Head of caudate nucleus (tissue), 42 donors: ENCODE measurements around the gene TMEM127.
A peak's percentile ranks its signal among the peaks of the same experiment; 100 is the strongest.
"Not testable (repeated sequence)": the region's sequence is repeated elsewhere in the genome, so short reads cannot be mapped to it uniquely, and the experiment has no call there.

Source experiments
- DNase-seq, 42 donors: peaks; one replicate each; pipeline versions ENCODE4 v3.0.0 to v3.0.0-alpha.2; 2020 to 2021; ENCODE audit warnings: mixed read lengths in 7 of 42
- intact Hi-C: fragments of 100-400 bp; cut with DNase I; formaldehyde crosslinking; loops from one replicate; pipeline ENCODE4 v1.15.0; 2022

TMEM127 gene

GRCh38 chr2:96248624-96249023 lies 17.2 kb downstream of the TMEM127 start:
- DNase-seq: no peak
- intact Hi-C loops: no loop called here

- DNase-seq: no peak
- intact Hi-C loops: no loop called here
These were observed 17.9 kb downstream of the TMEM127 start for GRCh38 chr2:96247896-96248295.

- intact Hi-C loops: no loop called here
- DNase-seq: no peak
These were observed 18.8 kb downstream of the TMEM127 start for GRCh38 chr2:96247009-96247408.

GRCh38 chr2:96245609-96246390 lies 20.0 kb downstream of the TMEM127 start:
- intact Hi-C loops: no loop called here
- DNase-seq: peak in 2 of 42 donors; percentile 28 to 30

- intact Hi-C loops: no loop called here
- DNase-seq: no peak
These were observed 22.0 kb downstream of the TMEM127 start for GRCh38 chr2:96243843-96244242.

GRCh38 chr2:96241900-96242611 lies 23.7 kb downstream of the TMEM127 start:
- DNase-seq: peak in 33 of 42 donors; percentile 29 to 77 (median 59)
- intact Hi-C loops: no loop called here

- intact Hi-C loops: no loop called here
- DNase-seq: no peak
These were observed 24.6 kb downstream of the TMEM127 start for GRCh38 chr2:96241227-96241626.

- intact Hi-C loops: no loop called here
- no peak for DNase-seq
These were observed 25.3 kb downstream of the TMEM127 start for GRCh38 chr2:96240341-96241038.

GRCh38 chr2:96239745-96240264 lies 26.0 kb downstream of the TMEM127 start:
- intact Hi-C loops: no loop called here
- DNase-seq: no peak

GRCh38 chr2:96239091-96239490 lies 26.7 kb downstream of the TMEM127 start:
- intact Hi-C loops: no loop called here
- no peak for DNase-seq

- no peak for DNase-seq
- intact Hi-C loops: no loop called here
These were observed 27.5 kb downstream of the TMEM127 start for GRCh38 chr2:96238266-96238665.

- no peak for DNase-seq
- intact Hi-C loops: no loop called here
These were observed 28.9 kb downstream of the TMEM127 start for GRCh38 chr2:96236882-96237281.

GRCh38 chr2:96233880-96234316 lies 31.9 kb downstream of the TMEM127 start:
- no peak for DNase-seq
- intact Hi-C loops: no loop called here

- no peak for DNase-seq
- intact Hi-C loops: no loop called here
These were observed 32.4 kb downstream of the TMEM127 start for GRCh38 chr2:96233436-96233835.

GRCh38 chr2:96231316-96231715 lies 34.5 kb downstream of the TMEM127 start:
- DNase-seq: no peak
- intact Hi-C loops: no loop called here

- intact Hi-C loops: no loop called here
- peak in 2 of 42 donors; percentile 7 to 19 for DNase-seq
These were observed 40.7 kb downstream of the TMEM127 start for GRCh38 chr2:96225016-96225533.

GRCh38 chr2:96221106-96221505 lies 44.7 kb downstream of the TMEM127 start:
- intact Hi-C loops, DNase-seq: not testable (repeated sequence)

GRCh38 chr2:96219959-96220358 lies 45.8 kb downstream of the TMEM127 start:
- intact Hi-C loops, DNase-seq: not testable (repeated sequence)

GRCh38 chr2:96218508-96219131 lies 47.2 kb downstream of the TMEM127 start:
- intact Hi-C loops: no loop called here
- peak in 1 of 42 donors; percentile 3 for DNase-seq
